H1 (cell line): Measurements from ENCODE around the gene C17orf100. TPM values are rescaled to one million over a fixed set of nuclear protein-coding genes. Genes with fewer than 3 reads are reported as not detected.

ENCODE experiments used
- CTCF ChIA-PET: fragments of 300-600 bp; sonication (Branson Sonifier 250); formaldehyde crosslinking; loops from one replicate; lab custom pipeline; 2021; ENCODE audit not compliant: partially characterized antibody; lab: Charles Lee
- POLR2A ChIA-PET: fragments of 300-600 bp; sonication (Branson Sonifier 250); formaldehyde crosslinking; loops from one replicate; lab custom pipeline; 2021; ENCODE audit warnings: inconsistent platforms; ENCODE audit not compliant: partially characterized antibody; lab: Charles Lee
- DNase-seq, 2 experiments: peaks; one replicate each; pipeline versions ENCODE4 v3.0.0 to v3.0.0-alpha.2; 2010 to 2022; ENCODE audit warnings: low spot score in 2 of 2, low read depth in 1 of 2, mixed read lengths in 1 of 2
- FAIRE-seq: peaks from 2 replicates; lab custom pipeline; 2011; peaks lifted over from hg19 to GRCh38; lab: Jason Lieb, UNC
- H2AFZ ChIP-seq: 2 replicates; pipeline ENCODE4 v1.8.1; 2012; ENCODE audit warnings: low read length, inconsistent platforms
- H2AK5ac ChIP-seq: 2 replicates; pipeline ENCODE4 v1.6.1; 2013; ENCODE audit warnings: low read depth, low read length
- H2BK120ac ChIP-seq: replicated peaks from 2 replicates; pipeline ENCODE3; 2013; ENCODE audit warnings: low read depth, low read length, inconsistent platforms
- H2BK12ac ChIP-seq: 2 replicates; pipeline ENCODE4 v1.6.1; 2013; ENCODE audit warnings: low read depth, low read length
- H2BK15ac ChIP-seq: 2 replicates; pipeline ENCODE4 v1.6.1; 2013; ENCODE audit warnings: low read length
- H2BK20ac ChIP-seq: 2 replicates; pipeline ENCODE4 v1.6.1; 2013; ENCODE audit warnings: low read length
- H2BK5ac ChIP-seq: 2 replicates; pipeline ENCODE4 v1.6.1; 2013; ENCODE audit warnings: low read depth, low read length
- H3K14ac ChIP-seq: 2 replicates; pipeline ENCODE4 v1.6.1; 2013; ENCODE audit warnings: inconsistent platforms; ENCODE audit not compliant: insufficient read length
- H3K18ac ChIP-seq: 2 replicates; pipeline ENCODE4 v1.6.1; 2013; ENCODE audit warnings: low read length; ENCODE audit errors: extremely low read depth
- H3K23ac ChIP-seq: 2 replicates; pipeline ENCODE4 v1.6.1; 2013; ENCODE audit warnings: inconsistent platforms; ENCODE audit not compliant: insufficient read length
- H3K23me2 ChIP-seq: 2 replicates; pipeline ENCODE4 v1.6.1; 2013; ENCODE audit warnings: low read depth, low read length
- H3K27ac ChIP-seq: 2 replicates; pipeline ENCODE4 v1.6.1; 2011; ENCODE audit warnings: low read depth, low read length, inconsistent platforms
- H3K27me3 ChIP-seq, 4 experiments: replicated peaks in 1 of 4; 1 replicate in 1 of 4; 2 replicates in 3 of 4; pipeline versions ENCODE4 v1.6.1 to v1.8.1; 2011 to 2013; ENCODE audit warnings: low read length in 3 of 4, mild to moderate bottlenecking in 3 of 4, inconsistent platforms in 2 of 4, mixed read lengths in 2 of 4, moderate library complexity in 1 of 4; ENCODE audit not compliant: control insufficient read depth in 3 of 4, insufficient read depth in 3 of 4; ENCODE audit errors: extremely low read depth in 1 of 4
- H3K36me3 ChIP-seq, 4 experiments: 2 replicates each; pipeline versions ENCODE4 v1.6.1 to v1.8.1; 2011 to 2013; ENCODE audit warnings: mild to moderate bottlenecking in 4 of 4, low read length in 3 of 4, moderate library complexity in 2 of 4, control low read depth in 1 of 4, inconsistent platforms in 1 of 4; ENCODE audit not compliant: insufficient read depth in 4 of 4, control insufficient read depth in 2 of 4
- H3K4ac ChIP-seq: replicated peaks from 2 replicates; pipeline ENCODE3; 2013; ENCODE audit warnings: low read length, low read depth, mixed read lengths, inconsistent platforms; ENCODE audit not compliant: insufficient read length
- H3K4me1 ChIP-seq, 4 experiments: replicated peaks in 1 of 4; 1 replicate in 1 of 4; 2 replicates in 3 of 4; pipeline versions ENCODE4 v1.6.1 to v1.8.1; 2011 to 2013; ENCODE audit warnings: low read length in 3 of 4, inconsistent platforms in 2 of 4, mixed read lengths in 1 of 4; ENCODE audit not compliant: insufficient read depth in 4 of 4, control insufficient read depth in 3 of 4
- H3K4me2 ChIP-seq, 2 experiments: 2 replicates each; pipeline versions ENCODE4 v1.6.1 to v1.8.1; 2011 to 2013; ENCODE audit warnings: low read depth in 2 of 2, low read length in 2 of 2, control low read depth in 1 of 2, inconsistent platforms in 1 of 2, mild to moderate bottlenecking in 1 of 2; ENCODE audit not compliant: insufficient read depth in 1 of 2
- H3K4me3 ChIP-seq, 4 experiments: fragments of 200-600, 300-600 bp in 1 of 4; sonication (generic), shearing (Covaris generic), sonication (Bioruptor Twin) in 1 of 4; 2 replicates each; pipeline versions ENCODE4 v1.5.1 to v1.8.1; 2011 to 2016; ENCODE audit warnings: low read length in 4 of 4, low read depth in 3 of 4, control low read depth in 2 of 4, inconsistent platforms in 2 of 4, mild to moderate bottlenecking in 2 of 4, mixed read lengths in 1 of 4, moderate library complexity in 1 of 4; ENCODE audit not compliant: insufficient read depth in 2 of 4; ENCODE audit errors: extremely low read depth in 1 of 4
- H3K56ac ChIP-seq: replicated peaks from 2 replicates; pipeline ENCODE3; 2013; ENCODE audit warnings: low read depth, mild to moderate bottlenecking, mixed read lengths, low read length, inconsistent platforms; ENCODE audit not compliant: insufficient read length
- H3K79me1 ChIP-seq: 2 replicates; pipeline ENCODE4 v1.6.1; 2013; ENCODE audit warnings: low read depth, low read length, control low read depth
- H3K79me2 ChIP-seq, 2 experiments: 2 replicates each; pipeline versions ENCODE4 v1.6.1 to v1.8.1; 2012 to 2013; ENCODE audit warnings: low read length in 2 of 2, mild to moderate bottlenecking in 2 of 2, inconsistent platforms in 1 of 2; ENCODE audit not compliant: insufficient read depth in 2 of 2, control insufficient read depth in 1 of 2
- H3K9ac ChIP-seq, 4 experiments: replicated peaks in 1 of 4; 1 replicate in 1 of 4; 2 replicates in 3 of 4; pipeline versions ENCODE4 v1.6.1 to v1.8.1; 2011 to 2013; ENCODE audit warnings: low read depth in 3 of 4, low read length in 3 of 4, control low read depth in 2 of 4, mild to moderate bottlenecking in 2 of 4, moderate library complexity in 2 of 4, inconsistent platforms in 1 of 4; ENCODE audit errors: extremely low read depth in 1 of 4
- H3K9me3 ChIP-seq, 2 experiments: 2 replicates each; pipeline versions ENCODE4 v1.6.1 to v1.8.1; 2012 to 2013; ENCODE audit warnings: mild to moderate bottlenecking in 2 of 2, moderate library complexity in 2 of 2, control low read depth in 1 of 2, inconsistent platforms in 1 of 2, low read depth in 1 of 2, low read length in 1 of 2, mixed read lengths in 1 of 2; ENCODE audit not compliant: insufficient read depth in 2 of 2
- H4K20me1 ChIP-seq, 2 experiments: replicated peaks in 1 of 2; 2 replicates each; pipeline versions ENCODE3 to v1.8.1; 2011 to 2013; ENCODE audit warnings: inconsistent platforms in 2 of 2, low read length in 2 of 2, mild to moderate bottlenecking in 1 of 2; ENCODE audit not compliant: insufficient read depth in 2 of 2, control insufficient read depth in 1 of 2
- H4K5ac ChIP-seq: 2 replicates; pipeline ENCODE4 v1.6.1; 2013; ENCODE audit warnings: low read length, low read depth, mixed read lengths, inconsistent platforms; ENCODE audit not compliant: insufficient read length
- H4K8ac ChIP-seq: 2 replicates; pipeline ENCODE4 v1.8.0; 2013; ENCODE audit warnings: mild to moderate bottlenecking, moderate library complexity, low read length, inconsistent platforms; ENCODE audit not compliant: insufficient read depth; ENCODE audit errors: extremely low read depth
- H4K91ac ChIP-seq: replicated peaks from 2 replicates; pipeline ENCODE3; 2013; ENCODE audit warnings: low read length, mixed read lengths, inconsistent platforms; ENCODE audit not compliant: insufficient read length
- ASH2L ChIP-seq: fragments of 200-600, 300-600 bp; sonication (generic); IDR thresholded peaks from one replicate; pipeline ENCODE4 v1.7.1; 2017; ENCODE audit warnings: low read length
- CHD2 ChIP-seq: IDR thresholded peaks from 2 replicates; pipeline ENCODE4 v1.6.1; 2012; ENCODE audit warnings: low read length, improper control_type of control experiment
- EP300 ChIP-seq, 2 experiments: IDR thresholded peaks; 1 replicate in 1 of 2; 2 replicates in 1 of 2; pipeline ENCODE4 v1.6.1; 2011 to 2012; ENCODE audit warnings: low read depth in 2 of 2, low read length in 2 of 2, mild to moderate bottlenecking in 2 of 2, borderline replicate concordance in 1 of 2, inconsistent platforms in 1 of 2, moderate library complexity in 1 of 2
- RXRA ChIP-seq: IDR thresholded peaks from 2 replicates; pipeline ENCODE4 v1.6.1; 2011; ENCODE audit warnings: low read depth, mild to moderate bottlenecking, low read length, moderate library complexity; ENCODE audit not compliant: insufficient read depth
- ZNF274 ChIP-seq: IDR thresholded peaks from 2 replicates; pipeline ENCODE4 v1.7.0; 2012; ENCODE audit warnings: low read length, borderline replicate concordance; ENCODE audit errors: extremely low read depth
- WGBS, 2 experiments: shearing (Covaris generic) in 1 of 2; methylation state at CpG; one replicate each; pipeline versions ENCODE4 v1.1.6 to v1.1.7; 2013 to 2015; ENCODE audit warnings: low lambda C conversion rate in 2 of 2, mixed read lengths in 2 of 2, inconsistent platforms in 1 of 2, low coverage in 1 of 2, missing lambda C conversion rate in 1 of 2; ENCODE audit not compliant: insufficient replicate concordance in 2 of 2, insufficient coverage in 1 of 2, insufficient read length in 1 of 2; ENCODE audit errors: extremely low coverage in 1 of 2, missing lambda C conversion rate in 1 of 2; 5-methylcytosine and 5-hydroxymethylcytosine counted together
- polyA plus RNA-seq, 7 experiments: library from polyadenylated mRNA; depleted of rRNA in 3 of 7; stranded (reverse) in 5 of 7; unstranded in 2 of 7; fragments of >200 nt in 5 of 7; fragments of 200-250 nt in 2 of 7; gene quantifications; 1 replicate in 5 of 7; 2 replicates in 1 of 7; 4 replicates in 1 of 7; pipeline versions ENCODE4 v1.2.1 to v1.2.3, GENCODE V29; 2011 to 2013; ENCODE audit warnings: missing spikeins in 2 of 7, mixed read lengths in 2 of 7
- total RNA-seq: library from RNA; stranded (reverse); fragmentation: NEBNext Ultra II Directional; extraction: Animal tissue kit (Norgen Biotek cat#: 25700); gene quantifications from 2 replicates; pipeline ENCODE4 v1.2.1, GENCODE V29; 2021
- TF ChIP-seq, protein P1 (sequence below): IDR thresholded peaks from 2 replicates; pipeline ENCODE4 v1.6.1; 2011; ENCODE audit warnings: low read length, improper control_type of control experiment

C17orf100 gene
- total and polyA plus RNA-seq, 2 of the 8 experiments (the other 6 are each of a cell fraction or from before 2014, with no cell fraction given) = 2.1 to 2.8 TPM

DNA sequence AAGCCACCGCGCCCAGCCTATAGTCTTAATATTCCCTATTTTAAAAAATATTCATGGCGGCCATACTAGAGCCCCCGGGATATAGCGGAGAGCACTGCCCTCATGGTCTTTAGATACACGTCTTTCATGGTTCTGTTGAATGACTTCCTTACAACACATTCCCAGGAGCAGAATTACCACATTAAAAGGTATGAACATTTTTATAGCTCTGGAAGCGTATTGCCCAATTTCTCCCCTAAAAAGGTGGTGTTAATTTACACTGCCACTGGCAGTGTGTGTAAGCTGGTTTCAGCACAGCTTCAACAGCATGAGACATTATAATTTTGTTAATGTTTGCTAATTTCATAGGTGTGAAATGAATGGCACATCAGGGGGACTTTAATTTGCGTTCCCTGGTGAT, 19.0 kb downstream of the C17orf100 start:
- no peak overlapping the region for H3K4ac ChIP-seq
- H3K23ac ChIP-seq = no peak overlapping the region
- no peak overlapping the region for H3K14ac ChIP-seq
- ChIA-PET POLR2A (no interaction called here), CTCF (interaction anchor here (0.9 to 3.5 kb wide), 6 partner anchors 32 to 222 kb away, joined by 3 to 24 read pairs (median 7); no protein-coding TSS in a partner anchor)
- no peaks in the 10 kb centered on the region for H3K23me2 ChIP-seq
- H3K9me3 ChIP-seq = no peaks in the 10 kb centered on the region
- no peak for FAIRE-seq
- no peak overlapping the region for H4K5ac ChIP-seq
- peaks cover 0 to 2% of the 10 kb centered on the region in 2 experiments for H4K20me1 ChIP-seq
- H3K56ac ChIP-seq = no peak overlapping the region
- H3K4me2 ChIP-seq = no peak overlapping the region
- no peaks in the 10 kb centered on the region for H3K79me1 ChIP-seq
- DNase-seq = no peak
- TF ChIP-seq RXRA (no peak), EP300 (IDR thresholded peaks at IDR 0.05; ENCODE audit: borderline replicate concordance in 1 of 2, low read depth in 2 of 2, low read length in 2 of 2) (no peak), ASH2L (no peak), CHD2 (no peak), ZNF274 (no peak)
- TF ChIP-seq, protein P1, sequence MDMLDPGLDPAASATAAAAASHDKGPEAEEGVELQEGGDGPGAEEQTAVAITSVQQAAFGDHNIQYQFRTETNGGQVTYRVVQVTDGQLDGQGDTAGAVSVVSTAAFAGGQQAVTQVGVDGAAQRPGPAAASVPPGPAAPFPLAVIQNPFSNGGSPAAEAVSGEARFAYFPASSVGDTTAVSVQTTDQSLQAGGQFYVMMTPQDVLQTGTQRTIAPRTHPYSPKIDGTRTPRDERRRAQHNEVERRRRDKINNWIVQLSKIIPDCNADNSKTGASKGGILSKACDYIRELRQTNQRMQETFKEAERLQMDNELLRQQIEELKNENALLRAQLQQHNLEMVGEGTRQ = no peak
- no peak overlapping the region for H3K9ac ChIP-seq
- no peak overlapping the region for H4K91ac ChIP-seq
- H3K18ac ChIP-seq = no peak overlapping the region
- H4K8ac ChIP-seq = no peak overlapping the region
- peaks cover 0 to 2% (median 1%) of the 10 kb centered on the region in 4 experiments; a peak in 1 of 7 replicates for H3K4me1 ChIP-seq
- H2BK20ac ChIP-seq = no peak overlapping the region
- 0 out of 7 replicates have a peak, but pooled peaks cover 0 to 2% (median under 1%) of the 10 kb centered on the region in 4 experiments for H3K27me3 ChIP-seq
- H3K79me2 ChIP-seq = no peaks in the 10 kb centered on the region
- no peaks in the 10 kb centered on the region for H3K36me3 ChIP-seq
- H3K4me3 ChIP-seq = no peak overlapping the region
- H2BK12ac ChIP-seq = no peak overlapping the region
- H2AFZ ChIP-seq = no peak overlapping the region
- WGBS, 2 experiments = 87% methylated on average over 8 of the region's 8 CpGs; no CpG with 5 or more reads in 1 of the 2 experiments
- H3K27ac ChIP-seq = no peak overlapping the region
- H2BK120ac ChIP-seq = no peak overlapping the region
- H2AK5ac ChIP-seq = no peak overlapping the region
- no peak overlapping the region for H2BK15ac ChIP-seq
- H2BK5ac ChIP-seq = no peak overlapping the region
